Neuronal stem cell (in vitro differentiated cells): ENCODE data around the gene ADSS1.

ENCODE experiments used
- DNase-seq: peaks from one replicate; pipeline ENCODE4 v3.0.0-alpha.2; 2013; ENCODE audit warnings: low spot score
- H2AFZ ChIP-seq: one replicate; pipeline ENCODE4 v1.6.1; 2013; ENCODE audit warnings: mild to moderate bottlenecking, low read length, inconsistent platforms
- H2AK5ac ChIP-seq: 2 replicates; pipeline ENCODE4 v1.6.1; 2013; ENCODE audit warnings: low read depth, mild to moderate bottlenecking, inconsistent platforms, low read length, moderate library complexity, mixed read lengths
- H2BK120ac ChIP-seq: 2 replicates; pipeline ENCODE4 v1.6.1; 2013; ENCODE audit warnings: low read depth, mild to moderate bottlenecking, inconsistent platforms, low read length, moderate library complexity, mixed read lengths
- H2BK12ac ChIP-seq: one replicate; pipeline ENCODE4 v1.6.1; 2013; ENCODE audit warnings: low read length, inconsistent platforms
- H2BK15ac ChIP-seq: 2 replicates; pipeline ENCODE4 v1.6.1; 2013; ENCODE audit warnings: mild to moderate bottlenecking, low read length, inconsistent platforms, mixed read lengths
- H2BK5ac ChIP-seq: one replicate; pipeline ENCODE4 v1.6.1; 2013; ENCODE audit warnings: inconsistent platforms, mild to moderate bottlenecking, low read length, moderate library complexity
- H3K14ac ChIP-seq: one replicate; pipeline ENCODE4 v1.6.1; 2013; ENCODE audit warnings: low read length, inconsistent platforms
- H3K18ac ChIP-seq: 2 replicates; pipeline ENCODE4 v1.6.1; 2013; ENCODE audit warnings: low read length, inconsistent platforms
- H3K23ac ChIP-seq: 2 replicates; pipeline ENCODE4 v1.6.1; 2013; ENCODE audit warnings: low read depth, mild to moderate bottlenecking, mixed read lengths, low read length, inconsistent platforms; ENCODE audit not compliant: poor library complexity
- H3K27ac ChIP-seq: replicated peaks from 3 replicates; pipeline ENCODE4 v1.5.1; 2013; ENCODE audit warnings: low read length, inconsistent platforms
- H3K27me3 ChIP-seq, 3 experiments: 2 replicates each; pipeline ENCODE4 v1.6.1; 2013; ENCODE audit warnings: low read length in 3 of 3, mild to moderate bottlenecking in 2 of 3, inconsistent platforms in 1 of 3, low read depth in 1 of 3, mixed read lengths in 1 of 3, moderate library complexity in 1 of 3; ENCODE audit not compliant: control insufficient read depth in 3 of 3, insufficient read depth in 3 of 3
- H3K36me3 ChIP-seq, 2 donors: replicated peaks in 1 of 2; 2 replicates each; pipeline ENCODE4 v1.6.1; 2013; ENCODE audit warnings: low read length in 2 of 2; ENCODE audit not compliant: control insufficient read depth in 2 of 2, insufficient read depth in 2 of 2
- H3K4ac ChIP-seq: 2 replicates; pipeline ENCODE4 v1.6.1; 2013; ENCODE audit warnings: inconsistent platforms, mild to moderate bottlenecking, low read length, moderate library complexity
- H3K4me1 ChIP-seq, 2 donors: 1 replicate in 1 of 2; 2 replicates in 1 of 2; pipeline ENCODE4 v1.6.1; 2013; ENCODE audit warnings: low read length in 2 of 2, low read depth in 1 of 2; ENCODE audit not compliant: control insufficient read depth in 2 of 2, insufficient read depth in 1 of 2
- H3K4me2 ChIP-seq: one replicate; pipeline ENCODE4 v1.6.1; 2013; ENCODE audit warnings: mild to moderate bottlenecking, low read length, inconsistent platforms; ENCODE audit not compliant: insufficient read depth, poor library complexity, severe bottlenecking
- H3K4me3 ChIP-seq, 2 donors: 2 replicates each; pipeline ENCODE4 v1.5.1; 2013; ENCODE audit warnings: low read length in 2 of 2, mild to moderate bottlenecking in 2 of 2, inconsistent platforms in 1 of 2, moderate library complexity in 1 of 2
- H3K79me1 ChIP-seq: one replicate; pipeline ENCODE4 v1.6.1; 2013; ENCODE audit warnings: low read depth, mild to moderate bottlenecking, inconsistent platforms, low read length, moderate library complexity
- H3K9ac ChIP-seq: one replicate; pipeline ENCODE4 v1.6.1; 2013; ENCODE audit warnings: mild to moderate bottlenecking, low read depth, low read length, inconsistent platforms; ENCODE audit not compliant: poor library complexity
- H3K9me3 ChIP-seq, 2 donors: replicated peaks in 1 of 2; 2 replicates each; pipeline versions ENCODE3 to v1.6.1; 2013; ENCODE audit warnings: low read length in 2 of 2, mild to moderate bottlenecking in 2 of 2, inconsistent platforms in 1 of 2, low read depth in 1 of 2, mixed read lengths in 1 of 2, moderate library complexity in 1 of 2; ENCODE audit not compliant: control insufficient read depth in 2 of 2, insufficient read depth in 1 of 2
- H4K8ac ChIP-seq: one replicate; pipeline ENCODE4 v1.6.1; 2013; ENCODE audit warnings: low read depth, mild to moderate bottlenecking, inconsistent platforms, low read length, moderate library complexity
- H4K91ac ChIP-seq: one replicate; pipeline ENCODE4 v1.6.1; 2013; ENCODE audit warnings: low read length, low read depth, mild to moderate bottlenecking, inconsistent platforms; ENCODE audit not compliant: poor library complexity
- WGBS, 2 donors: extraction: QIAGEN DNeasy Blood & Tissue Kit; methylation state at CpG; one replicate each; pipeline ENCODE4 v1.1.7; 2013; ENCODE audit warnings: missing lambda C conversion rate in 2 of 2, mixed read lengths in 1 of 2; ENCODE audit not compliant: insufficient read length in 2 of 2, insufficient replicate concordance in 1 of 2; ENCODE audit errors: extremely low coverage in 2 of 2; 5-methylcytosine and 5-hydroxymethylcytosine counted together

The ADSS1 gene

DNA sequence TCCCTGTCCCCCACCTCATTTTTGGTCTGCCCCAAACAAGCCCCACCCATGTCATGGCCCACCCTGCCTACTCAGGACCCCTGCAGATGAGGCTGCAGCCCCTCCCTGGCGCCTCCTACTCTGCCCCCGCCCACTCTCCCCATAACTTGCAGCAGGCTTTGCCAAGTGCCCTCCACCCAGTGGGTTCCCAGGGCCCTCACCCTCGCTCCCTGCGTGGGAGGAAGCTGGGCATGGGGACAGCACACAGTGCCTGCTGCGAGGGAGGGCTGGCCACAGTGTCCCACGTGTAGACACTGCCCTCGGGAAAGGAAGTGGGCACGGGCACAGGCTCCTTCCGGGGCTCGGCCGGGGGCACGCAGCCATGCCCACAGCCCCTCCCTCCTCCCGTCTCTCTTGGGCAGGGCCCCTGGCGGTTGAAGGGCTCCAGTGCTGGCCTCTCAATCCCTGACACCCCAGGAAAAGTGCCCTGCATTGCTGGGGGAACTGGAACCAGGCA lies 62.1 kb downstream of the ADSS1 start:
- no peak overlapping the region for H2BK120ac ChIP-seq
- no peak overlapping the region for H2AK5ac ChIP-seq
- H3K4ac ChIP-seq = no peak overlapping the region
- no peaks in the 10 kb centered on the region for H3K4me1 ChIP-seq
- H2BK5ac ChIP-seq = no peak overlapping the region
- H2AFZ ChIP-seq = no peak overlapping the region
- peaks cover 36% of the 10 kb centered on the region for H3K79me1 ChIP-seq
- H3K9me3 ChIP-seq = no peaks in the 10 kb centered on the region
- no peak overlapping the region for H2BK12ac ChIP-seq
- H3K23ac ChIP-seq = no peak overlapping the region
- no peak overlapping the region for H4K8ac ChIP-seq
- H4K91ac ChIP-seq = no peak overlapping the region
- H3K9ac ChIP-seq = no peak overlapping the region
- H3K36me3 ChIP-seq = peaks cover 8 to 69% of the 10 kb centered on the region in 2 donors
- H3K4me2 ChIP-seq = no peak overlapping the region
- DNase-seq = no peak
- no peaks in the 10 kb centered on the region for H3K27me3 ChIP-seq
- no CpG with 5 or more reads among the region's 14 CpGs for WGBS, 2 donors
- no peak overlapping the region for H3K18ac ChIP-seq
- H3K14ac ChIP-seq = no peak overlapping the region
- no peak overlapping the region for H3K27ac ChIP-seq
- no peak overlapping the region for H3K4me3 ChIP-seq
- no peak overlapping the region for H2BK15ac ChIP-seq

GRCh38 chr14:104786726-104787675 lies 63.0 kb downstream of the ADSS1 start:
- no peak for DNase-seq
- Histone ChIP-seq H3K27me3 (no peaks in the 10 kb centered on the region), H2BK12ac (no peak overlapping the region), H2BK15ac (no peak overlapping the region), H3K79me1 (peaks cover 37% of the 10 kb centered on the region), H2AFZ (no peak overlapping the region), H3K4me3 (no peak overlapping the region), H3K4ac (no peak overlapping the region), H3K36me3 (peaks cover 13 to 78% of the 10 kb centered on the region in 2 donors), H3K27ac (no peak overlapping the region), H3K4me2 (no peak overlapping the region), H3K9me3 (no peaks in the 10 kb centered on the region), H2AK5ac (peak overlapping the region; percentile 28), H3K14ac (no peak overlapping the region), H2BK120ac (no peak overlapping the region), H4K91ac (no peak overlapping the region), H3K18ac (no peak overlapping the region), H3K9ac (no peak overlapping the region), H3K23ac (no peak overlapping the region), H3K4me1 (no peaks in the 10 kb centered on the region), H4K8ac (no peak overlapping the region), H2BK5ac (no peak overlapping the region)
- no CpG with 5 or more reads among the region's 30 CpGs for WGBS, 2 donors

GRCh38 chr14:104787736-104788135 lies 63.7 kb downstream of the ADSS1 start:
- H3K4ac ChIP-seq = no peak overlapping the region
- no peaks in the 10 kb centered on the region for H3K27me3 ChIP-seq
- H3K18ac ChIP-seq = no peak overlapping the region
- H2AFZ ChIP-seq = no peak overlapping the region
- H3K4me2 ChIP-seq = no peak overlapping the region
- H3K9me3 ChIP-seq = no peaks in the 10 kb centered on the region
- H3K9ac ChIP-seq = no peak overlapping the region
- H3K27ac ChIP-seq = no peak overlapping the region
- peaks cover 43% of the 10 kb centered on the region for H3K79me1 ChIP-seq
- H3K23ac ChIP-seq = no peak overlapping the region
- no peaks in the 10 kb centered on the region for H3K4me1 ChIP-seq
- no peak overlapping the region for H2BK15ac ChIP-seq
- H2BK120ac ChIP-seq = no peak overlapping the region
- no peak overlapping the region for H4K91ac ChIP-seq
- WGBS, 2 donors = no CpG with 5 or more reads among the region's 7 CpGs
- H2AK5ac ChIP-seq = no peak overlapping the region
- H2BK5ac ChIP-seq = no peak overlapping the region
- H4K8ac ChIP-seq = no peak overlapping the region
- no peak overlapping the region for H3K14ac ChIP-seq
- no peak overlapping the region for H2BK12ac ChIP-seq
- H3K4me3 ChIP-seq = no peak overlapping the region
- H3K36me3 ChIP-seq = peaks cover 16 to 82% of the 10 kb centered on the region in 2 donors
- DNase-seq = no peak

DNA sequence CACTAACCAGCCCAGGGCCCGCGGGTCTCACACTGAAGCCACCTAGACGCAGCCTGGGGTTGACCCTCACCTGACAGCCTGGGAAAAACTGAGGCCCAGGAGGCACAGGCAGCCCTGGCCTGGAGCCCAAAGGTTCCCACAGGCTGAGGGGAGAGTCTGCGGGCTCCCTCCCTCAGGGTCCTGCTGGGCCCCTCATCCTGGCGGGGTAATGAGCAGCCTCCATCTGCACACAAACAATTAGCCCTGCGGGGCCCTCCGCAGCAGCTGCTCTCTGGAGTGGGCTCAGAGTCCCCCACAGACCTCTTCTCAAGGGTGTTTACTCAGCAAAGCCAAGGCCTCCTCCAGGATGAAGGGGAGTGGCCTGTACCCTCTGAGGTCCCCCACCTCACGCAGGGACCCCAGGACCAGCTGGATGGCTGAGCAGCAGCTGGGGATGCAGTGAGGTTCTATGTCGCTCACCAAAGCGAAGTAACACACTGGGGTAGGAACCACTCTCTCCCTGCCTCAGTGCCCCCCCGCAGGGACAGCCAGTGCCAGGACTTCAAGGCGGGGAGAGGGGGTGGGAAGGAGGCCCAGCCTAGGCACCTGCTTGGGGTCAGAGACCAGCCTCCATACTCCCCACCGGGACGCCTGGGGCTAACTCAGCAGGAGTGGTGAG lies 64.3 kb downstream of the ADSS1 start:
- Histone ChIP-seq H3K79me1 (peaks cover 49% of the 10 kb centered on the region), H3K4me1 (peaks cover 3 to 4% of the 10 kb centered on the region in 2 donors), H3K9me3 (no peaks in the 10 kb centered on the region), H2BK5ac (no peak overlapping the region), H3K27me3 (no peaks in the 10 kb centered on the region), H4K8ac (no peak overlapping the region), H3K14ac (no peak overlapping the region), H3K4me3 (no peak overlapping the region), H2BK15ac (no peak overlapping the region), H3K36me3 (peaks cover 16 to 82% of the 10 kb centered on the region in 2 donors), H3K9ac (peak overlapping the region; percentile 4), H3K23ac (no peak overlapping the region), H3K4ac (no peak overlapping the region), H2BK120ac (no peak overlapping the region), H2BK12ac (no peak overlapping the region), H2AFZ (no peak overlapping the region), H3K4me2 (no peak overlapping the region), H3K27ac (no peak overlapping the region), H2AK5ac (no peak overlapping the region), H3K18ac (no peak overlapping the region), H4K91ac (no peak overlapping the region)
- no peak for DNase-seq
- no CpG with 5 or more reads among the region's 14 CpGs for WGBS, 2 donors
